NCI-H524 (cell line): ENCODE results near the gene ENOX1.
A peak's percentile ranks its signal among the peaks of the same experiment; 100 is the strongest.

Experiments used
- DNase-seq, 2 experiments: peaks; one replicate each; lab custom pipeline; 2025; lab: John Stamatoyannopoulos, UW

The ENOX1 gene

GRCh38 chr13:43744261-43745031 is 42.3 kb downstream of the ENOX1 start:
- no peak for DNase-seq

GRCh38 chr13:43742911-43743310 is 43.9 kb downstream of the ENOX1 start:
- no peak for DNase-seq

- DNase-seq: no peak
These were observed 49.3 kb downstream of the ENOX1 start for GRCh38 chr13:43737392-43737923.

- no peak for DNase-seq
These were observed 54.0 kb downstream of the ENOX1 start for GRCh38 chr13:43732726-43733125.

- no peak for DNase-seq
These were observed 55.5 kb downstream of the ENOX1 start for GRCh38 chr13:43731296-43731695.

- DNase-seq: no peak
These were observed 56.1 kb downstream of the ENOX1 start for GRCh38 chr13:43730642-43731041.

GRCh38 chr13:43728421-43728820 is 58.4 kb downstream of the ENOX1 start:
- no peak for DNase-seq

- no peak for DNase-seq
These were observed 58.9 kb downstream of the ENOX1 start for GRCh38 chr13:43727856-43728255.

- DNase-seq: no peak
These were observed 61.3 kb downstream of the ENOX1 start for GRCh38 chr13:43725460-43725859.

- no peak for DNase-seq
These were observed 65.9 kb downstream of the ENOX1 start for GRCh38 chr13:43720780-43721397.

GRCh38 chr13:43698758-43699157 is 88.0 kb downstream of the ENOX1 start:
- DNase-seq: no peak

- DNase-seq: no peak
These were observed 88.8 kb downstream of the ENOX1 start for GRCh38 chr13:43698009-43698408.

GRCh38 chr13:43697323-43697722 is 89.4 kb downstream of the ENOX1 start:
- DNase-seq: no peak

GRCh38 chr13:43694146-43694664 is 92.6 kb downstream of the ENOX1 start:
- DNase-seq: no peak

- no peak for DNase-seq
These were observed 93.1 kb downstream of the ENOX1 start for GRCh38 chr13:43693639-43694038.

GRCh38 chr13:43688227-43688907 is 98.4 kb downstream of the ENOX1 start:
- peak; percentile 63 to 87 for DNase-seq

GRCh38 chr13:43687038-43687437 is 99.7 kb downstream of the ENOX1 start:
- DNase-seq: no peak

- no peak for DNase-seq
These were observed 100.2 kb downstream of the ENOX1 start for GRCh38 chr13:43686557-43686956.

GRCh38 chr13:43684963-43685725 is 101.6 kb downstream of the ENOX1 start:
- no peak for DNase-seq

GRCh38 chr13:43682701-43683100 is 104.1 kb downstream of the ENOX1 start:
- DNase-seq: no peak

GRCh38 chr13:43676320-43676719 is 110.5 kb downstream of the ENOX1 start:
- DNase-seq: no peak

- DNase-seq: no peak
These were observed 111.2 kb downstream of the ENOX1 start for GRCh38 chr13:43675577-43675976.
